ENCODE measurements around the gene SHANK2.

Gene SHANK2

GRCh38 chr11:71252269-71252769 lies at the start of gene SHANK2:
TSS of gene SHANK2 (minus strand) at chr11:71252577. CDS start at chr11:71147326, 105,251 bp downstream.
- peak in 1 of 2 experiments; percentile 76 for DNase-seq

GRCh38 chr11:71301858-71302533 lies 49.6 kb upstream of the SHANK2 start:
- DNase-seq = no peak

DNA sequence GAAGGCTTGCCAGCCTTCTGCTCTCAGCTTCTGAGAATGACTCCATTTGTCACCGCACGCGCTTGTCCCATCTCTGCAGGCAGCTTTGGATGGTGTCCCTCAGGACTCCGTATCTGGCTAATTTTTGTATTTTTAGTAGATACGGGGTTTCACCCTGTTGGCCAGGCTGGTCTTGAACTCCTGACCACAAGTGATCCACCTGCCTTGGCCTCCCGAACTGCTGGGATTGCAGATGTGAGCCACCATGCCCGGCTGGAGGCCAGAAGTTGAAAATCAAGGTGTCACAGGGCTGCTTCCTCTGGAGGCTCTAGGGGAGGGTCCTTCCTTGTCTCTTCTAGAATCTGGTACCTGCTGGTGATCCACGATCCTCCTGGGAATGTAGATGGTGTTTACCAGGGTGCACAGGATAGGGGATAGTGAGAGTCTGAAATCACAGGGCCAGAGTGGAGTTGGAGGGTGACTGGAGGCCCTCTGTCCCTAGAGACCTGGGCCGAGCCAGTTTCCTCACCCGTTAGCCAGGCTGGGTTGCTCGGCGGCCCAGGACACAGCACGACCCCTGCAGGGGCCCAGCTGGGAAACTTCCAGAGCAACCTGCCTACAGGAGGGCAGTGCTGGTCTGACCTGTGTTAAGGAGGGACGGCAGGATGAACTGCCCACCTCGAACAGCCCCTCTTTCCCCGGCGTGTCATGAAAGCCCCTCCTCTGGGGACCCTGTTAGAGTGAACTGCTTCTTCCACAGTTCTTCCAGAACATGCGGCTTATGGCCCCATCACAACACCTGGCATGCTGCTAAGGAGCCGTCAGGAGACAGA lies 48.9 kb upstream of the SHANK2 start:
- DNase-seq = no peak

DNA sequence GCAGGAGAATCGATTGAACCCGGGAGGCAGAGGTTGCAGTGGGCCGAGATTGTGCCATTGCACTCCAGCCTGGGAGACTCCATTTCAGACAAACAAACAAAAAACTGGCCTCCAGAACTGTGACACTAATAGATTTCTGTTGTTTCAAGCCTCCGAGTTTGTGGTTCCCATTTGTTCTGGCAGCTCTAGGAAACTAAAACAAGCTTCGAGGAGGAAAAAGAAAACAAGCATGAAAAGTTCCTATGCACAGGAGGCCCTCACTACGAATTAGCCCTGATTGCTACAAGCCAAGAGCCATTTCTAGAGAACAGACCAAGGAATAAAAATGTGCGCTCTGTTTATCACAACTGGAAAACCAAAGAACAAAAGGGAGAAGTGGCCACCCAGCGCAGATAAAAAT lies 47.8 kb upstream of the SHANK2 start:
- DNase-seq = no peak

GRCh38 chr11:71298761-71299181 lies 46.4 kb upstream of the SHANK2 start:
- DNase-seq = no peak

GRCh38 chr11:71298016-71298550 lies 45.7 kb upstream of the SHANK2 start:
- no peak for DNase-seq

- DNase-seq = no peak
Observed at GRCh38 chr11:71294846-71295600, 42.6 kb upstream of the SHANK2 start.

DNA sequence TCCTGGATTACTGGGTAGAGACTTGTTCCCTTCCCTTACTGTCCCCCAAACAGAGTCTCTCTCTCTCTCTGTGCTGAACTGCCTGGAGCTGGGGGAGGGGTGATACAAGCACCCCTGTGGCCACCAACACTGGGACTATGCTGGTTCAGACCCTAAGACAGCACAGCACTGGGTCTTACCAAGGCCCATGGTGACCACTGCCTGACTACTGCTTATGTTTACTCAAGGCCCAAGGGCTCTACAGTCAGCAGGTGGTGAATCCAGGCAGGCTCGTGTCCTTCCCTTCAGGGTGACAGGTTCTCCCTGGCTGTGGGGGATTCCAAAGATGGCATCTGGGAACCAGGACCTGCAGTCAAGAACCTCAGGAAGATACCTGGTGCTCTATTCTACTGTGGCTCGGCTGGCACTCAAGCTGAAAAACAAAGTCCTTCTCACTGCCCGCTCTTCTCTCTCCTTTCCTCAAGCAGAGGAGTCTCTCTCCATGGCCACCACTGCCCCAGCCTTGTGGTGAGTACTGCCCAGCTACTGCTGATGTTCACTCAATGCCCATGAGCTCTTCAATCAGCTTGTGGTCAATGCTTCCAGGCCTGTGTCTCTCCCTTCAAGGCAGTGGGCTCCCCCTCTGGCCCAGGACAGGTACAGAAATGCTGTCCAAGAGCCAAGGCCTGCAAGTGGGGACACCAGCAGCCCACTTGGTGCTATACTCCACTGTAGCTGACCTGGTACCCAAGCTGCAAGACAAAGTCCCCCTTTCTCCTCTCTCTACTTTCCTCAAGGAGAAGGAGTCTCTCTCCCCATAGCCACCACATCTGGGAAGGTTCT lies 41.8 kb upstream of the SHANK2 start:
- DNase-seq = no peak

GRCh38 chr11:71286701-71287643 lies 34.6 kb upstream of the SHANK2 start:
- peak in 1 of 2 experiments; percentile 24 for DNase-seq

GRCh38 chr11:71285111-71285510 lies 32.7 kb upstream of the SHANK2 start:
- DNase-seq = no peak

DNA sequence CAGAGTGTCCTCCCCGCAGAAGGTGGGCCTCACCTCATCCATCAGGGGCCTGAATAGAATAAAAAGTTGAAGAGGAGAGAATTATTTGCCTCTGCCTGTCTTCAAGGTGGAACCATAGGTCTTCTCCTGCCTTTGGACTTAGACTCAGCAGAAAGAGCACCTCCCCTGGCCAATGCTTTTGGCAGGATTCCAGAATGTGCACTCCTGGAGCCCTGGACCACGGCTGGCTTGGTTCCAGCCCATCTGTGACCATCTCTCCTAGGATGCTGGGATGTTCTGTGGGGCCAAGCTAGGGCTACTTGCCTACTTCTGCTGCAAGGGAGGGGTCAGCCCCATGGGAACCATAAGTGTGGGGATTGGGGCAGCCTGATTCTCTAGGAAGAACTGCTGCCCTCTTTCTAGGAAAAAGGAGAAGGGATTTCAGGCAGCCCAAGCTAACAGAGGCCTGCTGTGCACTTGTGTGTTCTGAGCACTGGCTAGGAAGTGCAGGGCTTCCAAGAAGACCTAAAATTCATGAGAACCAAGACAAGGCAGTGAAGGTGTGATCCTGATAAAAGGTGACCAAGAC lies 32.2 kb upstream of the SHANK2 start:
- DNase-seq = peak in 1 of 2 experiments; percentile 26

DNA sequence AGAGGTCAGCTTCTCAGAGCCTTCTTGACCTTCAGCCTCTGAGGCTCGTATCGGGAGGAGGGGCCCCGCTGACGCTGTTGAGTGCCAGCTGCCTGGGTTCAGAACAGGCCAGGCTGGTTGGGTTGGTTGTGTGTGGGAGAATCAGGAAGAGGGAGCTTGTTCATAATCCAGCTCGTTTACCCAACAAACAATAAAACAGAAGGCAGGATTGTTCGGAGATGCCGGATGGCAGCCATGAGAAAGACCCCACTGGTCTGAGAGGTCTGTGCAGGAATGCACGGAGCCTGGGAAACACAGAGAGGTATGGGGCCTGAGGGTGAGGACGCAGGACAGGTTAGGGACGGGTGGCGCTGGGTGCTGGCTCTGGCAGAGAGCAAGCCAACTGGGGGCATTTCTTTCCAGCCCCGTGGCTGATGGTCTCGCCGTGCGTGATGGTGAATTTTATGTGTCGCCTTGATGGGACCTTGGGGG lies 31.6 kb upstream of the SHANK2 start:
- peak; percentile 12 to 71 for DNase-seq

DNA sequence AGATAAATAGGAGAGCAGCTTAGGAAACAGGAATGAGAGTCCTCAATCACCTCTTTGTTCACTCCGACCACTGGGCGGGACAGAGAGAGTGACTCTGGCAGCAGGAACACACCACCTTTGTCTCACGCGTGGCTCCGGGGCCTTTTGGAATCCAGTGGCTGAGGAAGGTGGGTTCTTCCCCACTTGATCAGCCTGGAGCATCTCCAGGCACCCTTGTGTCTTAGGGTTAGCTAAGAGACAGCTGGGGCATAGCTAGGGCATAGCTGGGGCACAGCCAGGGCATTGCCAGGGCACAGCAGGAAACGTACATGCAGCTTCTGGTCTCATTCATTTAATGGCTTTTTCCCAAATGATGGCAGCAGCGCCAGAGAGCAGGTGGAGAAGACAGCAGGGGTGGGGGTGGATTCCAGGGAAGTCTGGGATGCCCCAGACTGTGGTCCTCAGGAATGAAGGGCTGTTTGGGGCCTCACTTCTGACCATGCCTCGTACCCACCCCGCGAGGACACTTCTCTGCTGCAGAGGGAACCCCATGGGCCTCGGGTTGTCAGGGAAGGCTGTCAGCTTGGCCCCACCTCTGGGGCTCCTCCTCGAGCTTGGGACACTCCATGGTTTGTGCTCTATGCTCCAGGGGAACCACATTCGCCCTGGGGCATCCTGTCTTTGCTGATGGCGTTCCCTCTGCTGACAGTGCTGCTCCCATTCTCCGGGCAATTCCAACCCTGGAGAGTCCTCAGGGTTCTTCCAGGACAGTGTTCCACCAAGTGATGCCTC lies 30.4 kb upstream of the SHANK2 start:
- peak; percentile 23 to 56 for DNase-seq

DNA sequence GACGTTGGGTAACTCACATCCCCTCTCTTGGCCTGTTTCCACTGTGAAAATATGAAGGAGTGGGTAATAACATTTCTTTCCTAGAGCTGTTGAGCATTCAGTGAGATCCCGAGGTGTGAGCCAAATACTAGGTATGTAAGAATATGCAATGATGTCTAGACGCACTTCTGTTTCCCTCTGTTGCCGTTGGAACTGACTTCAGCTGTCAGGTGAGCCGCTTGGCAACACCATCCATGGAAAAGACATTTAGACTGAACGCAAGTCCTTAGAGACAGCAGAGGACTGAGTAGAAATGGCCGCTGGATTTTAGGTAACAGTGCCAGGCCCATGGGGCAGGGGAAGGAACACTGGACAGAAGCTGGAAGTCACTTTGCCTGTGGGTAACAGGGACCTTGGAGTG lies 29.5 kb upstream of the SHANK2 start:
- no peak for DNase-seq

GRCh38 chr11:71281204-71281603 lies 28.8 kb upstream of the SHANK2 start:
- DNase-seq = no peak

- DNase-seq = no peak
Observed at GRCh38 chr11:71279916-71280645, 27.7 kb upstream of the SHANK2 start.

GRCh38 chr11:71272161-71272560 lies 19.8 kb upstream of the SHANK2 start:
- no peak for DNase-seq

- DNase-seq = no peak
Observed at GRCh38 chr11:71269603-71270511, 17.5 kb upstream of the SHANK2 start.

Data from NCI-H526 (cell line).